ENCODE results near the gene ABHD14A. TPM values are rescaled to one million over a fixed set of nuclear protein-coding genes. Genes with fewer than 3 reads are reported as not detected.

The ABHD14A gene
- polyA plus RNA-seq, 1 of the 3 experiments (the other 2 are of a cell fraction), result 31.5 TPM

- CTCF ChIA-PET, result interaction anchor here (1.0 to 24.7 kb wide), 21 partner anchors 15 to 277 kb away, joined by 3 to 983 read pairs (median 13); partner anchors contain the start of genes ABHD14A, ABHD14B, ACY1 and DUSP7
Measured at GRCh38 chr3:52002748-52003147, 27.9 kb downstream of the ABHD14A start.

GRCh38 chr3:52004163-52004787 is 29.4 kb downstream of the ABHD14A start:
- H3K79me2 ChIP-seq (ENCODE audit: insufficient read depth), result no peaks in the 10 kb centered on the region
- H3K4me2 ChIP-seq, result no peak overlapping the region
- H3K9me3 ChIP-seq, result no peaks in the 10 kb centered on the region
- POLR2A ChIA-PET, result interaction anchor here (0.8 to 6.2 kb wide), 16 partner anchors 8 to 150 kb away, joined by 3 to 144 read pairs (median 8); partner anchors contain the start of genes DUSP7, POC1A and RPL29
- CTCF ChIA-PET, result interaction anchor here (0.6 to 24.7 kb wide), 56 partner anchors 9 to 332 kb away, joined by 3 to 983 read pairs (median 4); partner anchors contain the start of genes ABHD14A, ABHD14B, ACY1 and DUSP7
- 72% methylated on average over 15 of the region's 16 CpGs for WGBS (ENCODE audit: low lambda C conversion rate)
- no peak overlapping the region for H3K4me3 ChIP-seq (ENCODE audit: low read depth in 2 of 2, low read length in 1 of 2)
- H4K20me1 ChIP-seq (ENCODE audit: insufficient read depth), result no peaks in the 10 kb centered on the region
- H3K27me3 ChIP-seq (ENCODE audit: insufficient read depth), result no peaks in the 10 kb centered on the region
- peaks cover 20 to 62% of the 10 kb centered on the region in 2 experiments for H3K4me1 ChIP-seq (ENCODE audit: control insufficient read depth in 1 of 2, insufficient read depth in 2 of 2, low read depth in 1 of 2, low read length in 1 of 2)
- H3K36me3 ChIP-seq (replicated peaks in 1 of 2; ENCODE audit: control insufficient read depth in 1 of 2, insufficient read depth in 2 of 2, low read length in 1 of 2), result no peaks in the 10 kb centered on the region
- H3K9me2 ChIP-seq, result no peaks in the 10 kb centered on the region
- H2AFZ ChIP-seq (ENCODE audit: low read depth), result no peak overlapping the region
- peak; percentile 88 for DNase-seq
- no peak overlapping the region for H3K9ac ChIP-seq
- peaks cover 3% of the 10 kb centered on the region for H3F3A ChIP-seq (replicated peaks; ENCODE audit: insufficient read depth)
- peak overlapping the region in 1 of 2 experiments; percentile 99; a peak in 2 of 4 replicates for H3K27ac ChIP-seq (ENCODE audit: low read depth in 2 of 2, low read length in 1 of 2)
- TF ChIP-seq EP300 (IDR thresholded peaks at IDR 0.05; ENCODE audit: borderline replicate concordance in 1 of 2, low read depth in 1 of 2, low read length in 1 of 2) (no peak; a peak in 1 of 4 replicates), TEAD4 (IDR thresholded peaks at IDR 0.05; ENCODE audit: borderline replicate concordance, insufficient read depth) (no peak), JUND (IDR thresholded peaks at IDR 0.05) (no peak), FOXJ3 (CRISPR knock-in tag; IDR thresholded peaks at IDR 0.05) (no peak), RCOR1 (IDR thresholded peaks at IDR 0.05; ENCODE audit: low read length) (peak; percentile 46; the same call in 1 of the 2 replicates), PBX3 (IDR thresholded peaks at IDR 0.05) (no peak), EZH2phosphoT487 (IDR thresholded peaks at IDR 0.05; ENCODE audit: borderline replicate concordance, low read depth) (no peak), REST (IDR thresholded peaks at IDR 0.05; ENCODE audit: low read depth, low read length) (no peak), MEF2A (IDR thresholded peaks at IDR 0.05; ENCODE audit: borderline replicate concordance, low read depth) (no peak), MXI1 (IDR thresholded peaks at IDR 0.05; ENCODE audit: low read depth, low read length) (peak; percentile 22; the same call in 1 of the 2 replicates), ELF1 (IDR thresholded peaks at IDR 0.05) (no peak), FOSL2 (IDR thresholded peaks at IDR 0.05; ENCODE audit: borderline replicate concordance, low read depth) (no peak), RFX5 (IDR thresholded peaks at IDR 0.05; ENCODE audit: low read length) (no peak), NRF1 (IDR thresholded peaks at IDR 0.05; ENCODE audit: low read depth, low read length) (no peak), RXRA (IDR thresholded peaks at IDR 0.05; ENCODE audit: borderline replicate concordance, low read depth) (no peak)

More at GRCh38 chr3:52002748-52003147, 27.9 kb downstream of the ABHD14A start:
- Histone ChIP-seq H3K4me3 (ENCODE audit: low read depth in 2 of 2, low read length in 1 of 2) (no peak overlapping the region), H3K79me2 (ENCODE audit: insufficient read depth) (no peaks in the 10 kb centered on the region), H3K9me2 (no peaks in the 10 kb centered on the region), H4K20me1 (ENCODE audit: insufficient read depth) (no peaks in the 10 kb centered on the region), H3K27ac (ENCODE audit: low read depth in 2 of 2, low read length in 1 of 2) (peak overlapping the region in 1 of 2 experiments; percentile 61; a peak in 1 of 4 replicates), H3K4me2 (no peak overlapping the region), H2AFZ (ENCODE audit: low read depth) (no peak overlapping the region), H3K9ac (no peak overlapping the region), H3F3A (replicated peaks; ENCODE audit: insufficient read depth) (peaks cover 3% of the 10 kb centered on the region), H3K9me3 (no peaks in the 10 kb centered on the region), H3K4me1 (ENCODE audit: control insufficient read depth in 1 of 2, insufficient read depth in 2 of 2, low read depth in 1 of 2, low read length in 1 of 2) (peaks cover 20 to 61% of the 10 kb centered on the region in 2 experiments), H3K27me3 (ENCODE audit: insufficient read depth) (no peaks in the 10 kb centered on the region), H3K36me3 (replicated peaks in 1 of 2; ENCODE audit: control insufficient read depth in 1 of 2, insufficient read depth in 2 of 2, low read length in 1 of 2) (no peaks in the 10 kb centered on the region)
- TF ChIP-seq TCF12 (IDR thresholded peaks at IDR 0.05) (no peak), TAF1 (IDR thresholded peaks at IDR 0.05; ENCODE audit: borderline replicate concordance, low read depth, low read length) (no peak), RCOR1 (IDR thresholded peaks at IDR 0.05; ENCODE audit: low read length) (no peak), EZH2phosphoT487 (IDR thresholded peaks at IDR 0.05; ENCODE audit: borderline replicate concordance, low read depth) (no peak), POLR2AphosphoS5 (IDR thresholded peaks at IDR 0.05; ENCODE audit: low read depth, low read length) (no peak), IRF3 (IDR thresholded peaks at IDR 0.05; ENCODE audit: low read depth, low read length) (no peak), RAD21 (IDR thresholded peaks at IDR 0.05; ENCODE audit: low read length) (no peak)
- TF ChIP-seq, protein P1, sequence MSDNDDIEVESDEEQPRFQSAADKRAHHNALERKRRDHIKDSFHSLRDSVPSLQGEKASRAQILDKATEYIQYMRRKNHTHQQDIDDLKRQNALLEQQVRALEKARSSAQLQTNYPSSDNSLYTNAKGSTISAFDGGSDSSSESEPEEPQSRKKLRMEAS (IDR thresholded peaks at IDR 0.05; ENCODE audit: low read depth), result no peak
- DNase-seq, result no peak
- POLR2A ChIA-PET, result interaction anchor here (1.0 to 6.2 kb wide), 5 partner anchors 12 to 52 kb away, joined by 3 to 144 read pairs (median 57); partner anchors contain the start of gene DUSP7
- WGBS (ENCODE audit: low lambda C conversion rate), result 66% methylated on average over 5 of the region's 6 CpGs

Data from SK-N-SH (cell line).